Skeletal muscle satellite cell (primary cell): ENCODE results near the gene ARGLU1.

Experiments used
- H3K27me3 ChIP-seq: 2 replicates; pipeline ENCODE4 v1.7.0; 2013; ENCODE audit warnings: low read length; ENCODE audit not compliant: control insufficient read depth, insufficient read depth
- H3K36me3 ChIP-seq: 2 replicates; pipeline ENCODE4 v1.7.0; 2013; ENCODE audit warnings: mild to moderate bottlenecking, control low read depth, low read length; ENCODE audit not compliant: insufficient read depth
- H3K4me1 ChIP-seq: 2 replicates; pipeline ENCODE4 v1.7.0; 2013; ENCODE audit warnings: low read length; ENCODE audit not compliant: control insufficient read depth, insufficient read depth
- H3K4me2 ChIP-seq: 2 replicates; pipeline ENCODE4 v1.7.0; 2013; ENCODE audit warnings: mild to moderate bottlenecking, low read length
- H3K4me3 ChIP-seq: 2 replicates; pipeline ENCODE4 v1.7.0; 2013; ENCODE audit warnings: low read length
- H3K9ac ChIP-seq: 2 replicates; pipeline ENCODE4 v1.7.0; 2013; ENCODE audit warnings: mild to moderate bottlenecking, low read depth, low read length, moderate library complexity
- H3K9me3 ChIP-seq: replicated peaks from 2 replicates; pipeline ENCODE4 v1.7.0; 2013; ENCODE audit warnings: mild to moderate bottlenecking, control low read depth, low read length

The ARGLU1 gene

DNA sequence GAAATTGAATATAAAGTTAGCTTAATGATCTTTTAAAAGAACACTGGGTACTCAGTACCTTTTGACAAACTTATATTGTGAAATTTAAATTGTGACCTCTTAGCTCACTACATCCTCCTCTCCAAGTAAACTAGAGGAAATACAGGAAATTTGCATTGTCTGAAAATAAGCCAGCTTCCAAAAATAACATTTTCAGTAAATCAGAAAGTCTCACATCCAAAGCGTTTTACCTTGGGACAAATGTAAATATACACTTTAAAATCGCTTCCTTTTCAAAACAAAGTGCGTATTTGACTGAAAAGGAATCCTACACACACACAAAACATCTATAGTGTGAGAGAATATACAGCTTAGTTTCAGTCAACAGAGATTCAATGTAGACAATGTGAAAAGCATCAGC, 30.4 kb downstream of the ARGLU1 start:
- no peaks in the 10 kb centered on the region for H3K9me3 ChIP-seq
- no peak overlapping the region for H3K9ac ChIP-seq
- H3K36me3 ChIP-seq = peaks cover 13% of the 10 kb centered on the region
- no peak overlapping the region for H3K4me2 ChIP-seq
- no peaks in the 10 kb centered on the region for H3K4me1 ChIP-seq
- no peak overlapping the region for H3K4me3 ChIP-seq
- H3K27me3 ChIP-seq = no peaks in the 10 kb centered on the region

DNA sequence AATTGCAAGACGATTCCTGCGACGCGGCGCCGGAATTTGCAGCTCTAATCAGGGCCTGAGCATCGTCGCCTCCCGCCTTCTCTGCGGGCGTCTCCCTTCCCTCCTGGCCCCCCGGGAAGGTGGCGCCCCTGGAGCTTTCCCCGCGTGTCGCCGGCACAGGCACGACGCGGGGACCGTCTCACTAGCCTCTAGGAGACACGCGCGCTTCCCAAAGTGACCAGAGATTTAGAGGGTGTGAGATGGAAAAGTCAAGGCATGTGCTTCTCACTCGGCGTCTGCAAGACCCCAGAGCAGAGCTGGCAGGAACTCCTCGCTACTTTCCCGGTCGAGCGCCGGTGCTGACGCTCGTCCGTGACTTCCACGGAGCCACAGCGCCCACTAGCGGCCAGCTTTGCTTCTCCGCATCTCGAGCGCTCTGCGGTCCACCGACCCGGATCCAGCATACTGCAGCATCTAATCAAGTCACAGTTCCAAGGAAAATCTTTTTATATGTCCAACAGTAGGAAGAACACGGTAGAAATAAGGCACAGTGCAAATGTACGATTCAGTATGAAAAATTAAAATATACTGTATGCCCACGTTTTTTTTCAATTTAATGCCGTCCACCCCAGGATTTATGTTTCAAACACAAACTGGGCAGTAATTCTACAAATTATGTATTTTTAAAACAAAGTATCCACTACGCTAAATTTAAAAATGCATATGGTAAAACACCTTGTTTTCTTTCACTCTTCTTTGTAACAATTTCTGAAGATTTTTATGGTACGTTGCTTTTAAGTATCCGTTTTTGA, 31.5 kb downstream of the ARGLU1 start:
- no peaks in the 10 kb centered on the region for H3K27me3 ChIP-seq
- peak overlapping the region; percentile 65 for H3K9ac ChIP-seq
- peak overlapping the region; percentile 95 for H3K4me3 ChIP-seq

DNA sequence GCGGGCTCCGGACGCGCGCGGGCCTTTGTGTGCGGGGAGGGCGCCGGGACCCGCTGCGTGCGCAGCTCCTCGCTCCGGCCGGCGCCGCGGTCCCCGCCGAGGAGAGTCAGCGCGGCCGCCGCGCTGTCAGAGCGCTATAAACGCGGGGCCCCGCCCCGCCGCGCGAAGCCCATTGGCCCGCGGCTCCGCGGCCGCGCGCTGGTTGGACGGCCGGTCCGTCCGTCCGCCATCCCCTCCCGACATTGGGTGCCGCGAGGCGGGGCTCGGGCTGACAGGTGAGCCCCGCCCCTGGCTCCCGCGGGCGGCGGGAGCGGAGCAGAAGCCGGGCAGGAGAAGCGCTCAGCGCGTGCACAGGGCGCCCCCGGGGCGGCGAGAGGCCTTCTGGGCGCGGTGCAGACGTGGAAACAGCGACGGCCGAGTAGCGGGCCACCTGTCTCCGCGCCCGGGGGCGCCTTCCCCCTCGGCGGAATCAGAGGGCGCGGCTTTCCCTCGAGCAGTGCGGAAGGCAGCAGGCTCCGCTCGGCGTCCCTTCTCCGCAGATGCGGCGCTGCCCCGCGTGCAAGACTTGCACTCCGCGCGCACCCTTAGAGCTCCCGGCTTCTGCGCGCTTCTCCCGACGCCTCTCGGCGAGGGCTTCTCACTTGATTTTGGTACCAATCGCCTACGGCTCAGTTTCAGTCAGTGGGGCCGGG, 32.2 kb downstream of the ARGLU1 start, which contains the start of gene EFNB2:
Gene EFNB2 (minus strand): TSS at position 111 of the 692 bp plus-strand sequence. CDS start 698 bp downstream, outside the sequence.
- Histone ChIP-seq H3K36me3 (peaks cover 4% of the 10 kb centered on the region), H3K9me3 (no peaks in the 10 kb centered on the region), H3K4me2 (peak within 1 kb of the TSS; percentile 94), H3K4me1 (peaks cover 10% of the 10 kb centered on the region), H3K9ac (peak within 1 kb of the TSS; percentile 86), H3K4me3 (peak within 1 kb of the TSS; percentile 95), H3K27me3 (no peaks in the 10 kb centered on the region)

More for the DNA sequence above, 31.5 kb downstream of the ARGLU1 start:
- H3K4me1 ChIP-seq = peaks cover 3% of the 10 kb centered on the region
- H3K4me2 ChIP-seq = peak overlapping the region; percentile 94
- no peaks in the 10 kb centered on the region for H3K9me3 ChIP-seq
- peaks cover 7% of the 10 kb centered on the region for H3K36me3 ChIP-seq

DNA sequence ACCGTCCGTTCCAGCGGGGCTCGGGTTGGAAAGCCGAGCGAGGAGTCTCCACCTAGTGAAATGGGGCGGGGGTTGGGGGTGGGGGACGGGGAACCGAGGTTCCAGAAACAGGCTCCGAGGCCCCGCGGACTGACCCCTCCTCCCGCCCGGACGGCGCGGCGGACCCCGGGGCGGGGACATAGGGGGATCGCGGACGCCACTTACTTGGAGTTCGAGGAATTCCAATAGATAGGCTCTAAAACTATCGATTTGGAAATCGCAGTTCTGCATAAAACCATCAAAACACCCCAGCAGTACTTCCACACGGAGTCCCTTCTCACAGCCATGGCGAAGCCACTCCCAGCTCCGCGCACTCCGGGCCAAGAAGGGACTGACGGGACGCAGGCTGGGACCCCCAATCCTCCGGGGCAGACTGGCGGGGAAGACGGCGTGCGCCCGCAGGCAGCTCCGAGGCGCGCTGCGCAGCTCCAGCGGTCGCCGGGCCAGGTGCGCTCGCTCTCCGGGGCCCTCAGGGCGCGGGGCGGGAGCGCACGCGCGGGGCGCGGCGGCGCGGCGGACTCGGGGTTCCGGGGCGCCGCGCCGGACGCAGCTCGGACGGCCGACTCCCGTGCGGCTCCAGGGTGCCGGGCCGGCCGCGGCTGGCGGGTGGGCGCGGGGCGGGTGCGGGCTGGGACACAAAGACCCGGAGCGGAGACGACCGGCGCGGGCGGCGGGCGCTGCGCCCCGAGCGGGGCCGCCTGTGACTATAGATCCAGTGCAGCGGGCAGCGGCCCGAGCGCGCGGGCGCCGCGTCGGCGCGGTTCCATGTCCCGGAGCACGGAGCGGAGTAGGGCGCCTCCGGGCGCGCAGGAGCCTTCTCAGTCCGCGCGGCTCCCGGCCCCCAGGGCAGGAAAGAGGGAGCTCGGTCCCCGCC, 33.0 kb downstream of the ARGLU1 start:
- peaks cover 11% of the 10 kb centered on the region for H3K4me1 ChIP-seq
- H3K4me3 ChIP-seq = peak overlapping the region; percentile 95
- H3K9me3 ChIP-seq = no peaks in the 10 kb centered on the region
- H3K27me3 ChIP-seq = no peaks in the 10 kb centered on the region
- H3K36me3 ChIP-seq = no peaks in the 10 kb centered on the region
- peak overlapping the region; percentile 94 for H3K4me2 ChIP-seq
- peak overlapping the region; percentile 86 for H3K9ac ChIP-seq

DNA sequence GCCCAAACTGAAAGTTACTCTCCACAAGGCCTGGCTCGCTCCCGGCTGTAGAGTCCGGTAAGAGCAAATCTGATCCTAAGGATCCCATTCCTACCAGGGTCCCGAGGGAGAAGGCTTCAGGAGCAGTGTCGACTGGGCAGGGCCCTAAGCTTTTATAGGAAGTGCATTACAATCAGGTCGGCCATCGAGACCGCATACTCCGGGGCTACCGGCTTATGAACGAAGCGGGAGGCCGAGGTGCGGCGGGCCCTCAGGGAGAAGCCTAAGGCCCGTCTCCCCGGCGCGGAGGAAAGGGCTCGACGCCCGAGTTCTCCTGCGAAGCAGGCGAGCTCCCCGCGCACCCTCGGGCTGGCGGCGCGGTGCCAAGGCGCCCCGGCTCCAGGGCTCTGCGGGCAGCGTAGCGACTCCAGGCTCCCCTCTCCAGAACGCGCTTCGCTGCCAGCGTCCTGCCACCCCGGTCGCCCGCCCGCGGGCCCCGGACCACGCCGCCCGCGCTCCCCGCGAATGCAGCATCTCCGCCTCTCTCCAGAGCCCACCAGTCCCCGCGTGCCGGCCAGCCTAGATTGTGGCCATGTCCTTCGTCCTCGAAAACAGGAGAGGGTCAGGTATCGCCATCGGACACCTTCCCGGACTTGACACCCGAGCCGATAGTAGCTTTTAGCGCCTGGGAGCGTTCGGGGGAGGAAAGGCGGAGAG, 33.8 kb downstream of the ARGLU1 start:
- Histone ChIP-seq H3K27me3 (no peaks in the 10 kb centered on the region), H3K9me3 (no peaks in the 10 kb centered on the region), H3K4me1 (peaks cover 11% of the 10 kb centered on the region), H3K4me3 (peak overlapping the region; percentile 95), H3K4me2 (peak overlapping the region; percentile 88), H3K9ac (peak overlapping the region; percentile 86), H3K36me3 (no peaks in the 10 kb centered on the region)

DNA sequence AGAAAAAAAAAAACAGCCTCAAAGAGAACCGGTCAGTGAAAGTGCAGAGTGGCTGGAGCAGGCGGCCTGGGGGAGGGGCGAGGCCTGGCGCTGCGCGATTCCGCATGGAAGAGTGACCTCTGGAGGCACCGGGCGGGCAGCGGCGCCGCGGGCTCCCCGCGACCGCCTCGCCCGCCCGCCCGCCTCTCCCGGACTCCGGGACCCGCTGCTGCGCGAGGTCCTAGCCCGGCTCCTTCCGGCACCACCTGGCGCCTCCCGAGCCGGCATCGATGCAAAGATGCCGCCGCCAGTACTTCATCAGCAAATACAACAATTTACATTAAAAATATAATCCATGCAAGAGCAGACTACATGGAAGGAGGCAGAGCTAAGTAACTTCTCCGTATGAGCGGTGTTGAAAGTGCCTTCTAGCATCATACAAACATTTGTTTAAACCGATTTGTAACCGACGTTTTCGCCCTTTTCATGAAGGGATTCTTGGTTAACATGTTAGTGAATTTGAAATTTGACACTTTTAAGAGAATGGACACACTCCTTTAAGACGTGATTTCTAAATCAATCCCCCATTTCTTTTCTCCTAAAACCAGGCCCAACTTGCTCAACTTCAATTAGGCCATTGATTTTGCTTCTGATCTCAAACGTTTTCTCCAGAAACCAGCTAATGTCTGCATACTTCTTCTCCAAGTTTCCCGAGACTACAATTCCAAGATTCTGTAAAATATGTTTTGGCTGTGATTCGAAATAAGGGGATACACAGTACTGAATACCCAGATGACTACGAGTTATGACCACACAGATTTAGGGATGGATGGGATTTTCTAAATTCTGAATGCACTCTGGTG, 34.6 kb downstream of the ARGLU1 start:
- Histone ChIP-seq H3K9ac (peak overlapping the region; percentile 86), H3K4me3 (peak overlapping the region; percentile 95), H3K27me3 (no peaks in the 10 kb centered on the region), H3K36me3 (no peaks in the 10 kb centered on the region), H3K4me1 (peaks cover 11% of the 10 kb centered on the region), H3K4me2 (peak overlapping the region; percentile 88), H3K9me3 (no peaks in the 10 kb centered on the region)

DNA sequence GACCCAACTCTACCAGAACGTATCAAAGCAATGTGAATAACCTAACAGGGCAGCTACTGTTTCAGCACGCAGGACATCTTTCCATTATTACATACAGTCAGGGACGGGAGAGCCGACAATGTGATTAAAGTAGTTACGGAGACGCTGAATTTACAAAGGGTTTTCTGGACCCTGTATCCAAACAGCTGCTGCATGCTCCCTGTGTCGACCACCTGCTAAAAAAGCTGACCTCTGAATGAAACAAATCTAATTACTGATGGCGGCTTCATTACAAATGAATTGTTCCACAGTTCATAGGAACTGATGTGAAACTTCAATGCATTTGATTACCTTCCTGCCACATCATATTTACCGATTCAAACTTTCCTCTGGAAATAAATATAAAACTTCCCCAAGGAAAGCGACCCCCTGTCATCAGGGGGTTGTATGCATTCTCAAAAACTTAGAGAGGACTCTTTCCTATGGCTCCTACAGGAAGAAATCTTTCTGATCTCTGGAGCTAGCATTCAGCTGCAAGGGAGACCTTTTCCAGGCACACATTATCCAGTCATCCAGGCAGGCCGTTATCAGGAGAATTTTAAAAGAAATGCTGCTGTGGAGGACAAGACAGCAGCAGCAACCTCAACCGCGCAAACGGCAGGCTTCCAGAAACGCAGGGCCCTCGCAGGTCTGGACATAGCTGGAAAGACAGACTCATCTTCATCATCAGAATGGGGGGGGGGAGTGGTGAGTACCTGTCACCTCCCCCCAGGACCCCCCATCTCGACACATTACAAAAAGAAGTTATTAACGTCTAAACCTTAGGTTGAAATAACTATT, 35.6 kb downstream of the ARGLU1 start:
- Histone ChIP-seq H3K4me1 (peaks cover 11% of the 10 kb centered on the region), H3K9me3 (no peaks in the 10 kb centered on the region), H3K27me3 (no peaks in the 10 kb centered on the region), H3K36me3 (no peaks in the 10 kb centered on the region), H3K9ac (peak overlapping the region; percentile 86), H3K4me2 (peak overlapping the region; percentile 88), H3K4me3 (peak overlapping the region; percentile 95)

DNA sequence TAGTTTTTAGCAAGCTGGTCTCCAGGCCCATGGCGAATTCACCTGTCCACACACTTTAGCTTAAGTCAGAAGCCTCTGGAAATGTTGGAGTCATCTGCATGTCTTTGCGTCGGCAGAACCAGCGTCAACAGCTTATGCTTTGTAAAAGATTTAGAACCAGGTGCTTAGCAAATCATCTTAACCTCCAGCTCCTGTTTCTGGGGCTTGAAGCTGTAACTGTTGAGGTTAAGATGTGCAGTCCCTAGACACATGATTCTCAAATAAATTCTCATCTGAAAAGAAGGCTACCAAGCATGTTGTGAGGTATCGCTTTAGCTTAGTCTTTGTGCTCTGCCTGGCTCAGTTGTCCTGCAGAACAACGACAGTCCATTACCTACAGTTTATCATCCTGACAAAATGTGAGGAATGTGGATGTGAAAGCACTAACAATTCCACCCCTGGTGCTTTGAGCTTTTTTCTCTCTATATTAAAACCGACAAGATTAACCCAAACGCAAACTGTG, 36.9 kb downstream of the ARGLU1 start:
- Histone ChIP-seq H3K27me3 (no peaks in the 10 kb centered on the region), H3K4me3 (peak overlapping the region; percentile 95), H3K4me2 (peak overlapping the region; percentile 88), H3K9ac (peak overlapping the region; percentile 86), H3K36me3 (no peaks in the 10 kb centered on the region), H3K9me3 (no peaks in the 10 kb centered on the region), H3K4me1 (peaks cover 11% of the 10 kb centered on the region)

DNA sequence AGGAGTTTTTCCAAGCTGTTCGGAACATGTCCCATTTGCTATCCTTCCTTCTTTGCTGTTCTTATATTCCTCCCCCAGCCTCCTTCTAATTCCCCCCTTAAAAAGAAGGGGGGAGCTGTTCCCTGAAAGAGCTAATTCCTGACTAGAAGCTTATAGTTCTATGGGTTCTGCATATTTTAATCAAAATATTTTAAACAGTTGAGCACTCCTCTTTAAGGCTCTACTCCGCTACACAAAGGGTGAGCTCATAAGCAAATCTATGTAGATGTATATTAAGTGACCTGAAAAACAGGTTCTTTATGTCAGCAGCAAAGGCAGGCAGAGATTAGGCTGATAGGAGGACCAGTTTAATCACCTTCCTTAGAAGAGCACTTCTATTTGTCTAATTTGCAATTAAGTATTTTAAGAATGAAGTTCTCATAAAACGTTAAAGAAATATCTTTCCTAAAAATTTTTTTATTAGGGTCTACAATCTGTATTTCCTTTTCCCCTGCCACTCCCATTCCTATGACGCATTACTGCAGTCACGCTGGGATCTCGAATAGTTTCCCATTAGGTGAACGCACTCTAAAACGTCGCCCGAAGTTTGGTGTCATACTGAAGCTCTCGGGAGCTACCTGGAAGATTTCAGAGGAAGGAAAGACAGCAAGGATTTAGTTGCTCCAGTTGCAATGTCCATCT, 37.6 kb downstream of the ARGLU1 start:
- no peak overlapping the region for H3K9ac ChIP-seq
- peaks cover 11% of the 10 kb centered on the region for H3K4me1 ChIP-seq
- no peaks in the 10 kb centered on the region for H3K36me3 ChIP-seq
- H3K4me2 ChIP-seq = peak overlapping the region; percentile 88
- H3K27me3 ChIP-seq = no peaks in the 10 kb centered on the region
- no peaks in the 10 kb centered on the region for H3K9me3 ChIP-seq
- H3K4me3 ChIP-seq = no peak overlapping the region
